Panc1 (cell line): ENCODE data around the gene PDGFD. TPM values are rescaled to one million over a fixed set of nuclear protein-coding genes. Genes with fewer than 3 reads are reported as not detected.

Experiments
- ATAC-seq: fragments of 200-7000 bp; cut with Tn5 transposase; 2 replicates; pipeline ENCODE4 v1.9.1; 2020; ENCODE audit warnings: mild to moderate bottlenecking, moderate library complexity
- BruUV-seq: library from RNA; stranded (reverse); fragments of 400-500 nt; replicated peaks from 2 replicates; lab custom pipeline; 2021; lab: Mats Ljungman, UMichigan
- CTCF ChIA-PET: fragments of 300-600 bp; sonication (Branson Sonifier 250); formaldehyde crosslinking; loops from one replicate; lab custom pipeline; 2022; ENCODE audit warnings: antibody characterized with exemption; lab: Charles Lee
- POLR2A ChIA-PET: fragments of 300-600 bp; sonication (Branson Sonifier 250); formaldehyde crosslinking; loops from one replicate; lab custom pipeline; 2022; ENCODE audit warnings: antibody characterized with exemption; lab: Charles Lee
- DNase-seq: peaks from one replicate; pipeline ENCODE4 v3.0.0-alpha.2; 2010; ENCODE audit warnings: low read depth, low spot score
- H3K27ac ChIP-seq: 2 replicates; pipeline ENCODE4 v1.5.1; 2011; ENCODE audit warnings: mild to moderate bottlenecking, low read length, inconsistent platforms
- H3K27me3 ChIP-seq: fragments of 200-500 bp; sonication (Bioruptor generic); 2 replicates; pipeline ENCODE4 v1.6.0; 2014; ENCODE audit warnings: low read length, inconsistent platforms; ENCODE audit not compliant: control insufficient read depth, insufficient read depth
- H3K36me3 ChIP-seq: fragments of 200-500 bp; sonication (Bioruptor generic); 2 replicates; pipeline ENCODE4 v1.5.1; 2014; ENCODE audit warnings: inconsistent platforms, mild to moderate bottlenecking, low read length, moderate library complexity; ENCODE audit not compliant: control insufficient read depth, insufficient read depth
- H3K4me1 ChIP-seq: 2 replicates; pipeline ENCODE4 v1.5.1; 2011; ENCODE audit warnings: inconsistent platforms, mild to moderate bottlenecking, low read length, moderate library complexity; ENCODE audit not compliant: control insufficient read depth, insufficient read depth
- H3K4me3 ChIP-seq, 2 experiments: 2 replicates each; pipeline ENCODE4 v1.5.1; 2011 to 2012; ENCODE audit warnings: low read depth in 2 of 2, low read length in 2 of 2, mild to moderate bottlenecking in 2 of 2, inconsistent platforms in 1 of 2, moderate library complexity in 1 of 2
- H3K9me3 ChIP-seq: fragments of 200-500 bp; sonication (Bioruptor generic); 2 replicates; pipeline ENCODE4 v1.5.1; 2014; ENCODE audit warnings: low read depth, mild to moderate bottlenecking, inconsistent platforms, low read length, moderate library complexity; ENCODE audit not compliant: control insufficient read depth, insufficient read depth
- POLR2AphosphoS5 ChIP-seq: IDR thresholded peaks from 2 replicates; pipeline ENCODE4 v1.6.1; 2012; ENCODE audit warnings: mild to moderate bottlenecking, low read depth, low read length, moderate library complexity
- SIN3A ChIP-seq: IDR thresholded peaks from 2 replicates; pipeline ENCODE4 v1.6.1; 2012; ENCODE audit warnings: low read depth, mild to moderate bottlenecking, low read length, moderate library complexity, borderline replicate concordance; ENCODE audit not compliant: insufficient read depth
- TCF7L2 ChIP-seq: IDR thresholded peaks from 2 replicates; pipeline ENCODE4 v1.6.1; 2011; ENCODE audit warnings: mild to moderate bottlenecking, low read depth, low read length, inconsistent platforms
- in situ Hi-C: cut with HindIII; loops from 2 replicates; pipeline ENCODE4 v1.10.0; 2016; ENCODE audit warnings: low sequenced_read_pairs, low pct_unique_long_range_greater_than_20kb
- intact Hi-C: fragments of 100-400 bp; cut with micrococcal nuclease; formaldehyde crosslinking; loops from one replicate; pipeline ENCODE4 v1.10.0; 2022; ENCODE audit not compliant: unreplicated experiment
- total RNA-seq: library from RNA; stranded (reverse); gene quantifications from one replicate; pipeline ENCODE4 v1.2.1, GENCODE V29; 2021; ENCODE audit not compliant: unreplicated experiment
- TF ChIP-seq, protein P1 (sequence below): fragments of 450-650 bp; IDR thresholded peaks from 2 replicates; pipeline ENCODE4 v1.5.1; 2017; ENCODE audit warnings: mild to moderate bottlenecking
- TF ChIP-seq, protein P2 (sequence below), 2 experiments: IDR thresholded peaks; 2 replicates each; pipeline ENCODE4 v1.6.1; 2011 to 2012; ENCODE audit warnings: low read depth in 2 of 2, control low read depth in 1 of 2, low read length in 1 of 2, mild to moderate bottlenecking in 1 of 2, moderate library complexity in 1 of 2; ENCODE audit not compliant: insufficient read depth in 1 of 2

The PDGFD gene
- total RNA-seq, 1 experiment from 2014 or later: 1.3 TPM

GRCh38 chr11:104161751-104162450 is 2.0 kb downstream of the PDGFD start:
- Histone ChIP-seq H3K4me1 (peaks cover 3% of the 10 kb centered on the region), H3K9me3 (no peaks in the 10 kb centered on the region), H3K36me3 (no peaks in the 10 kb centered on the region), H3K27ac (no peak overlapping the region), H3K27me3 (peaks cover 16% of the 10 kb centered on the region), H3K4me3 (no peak overlapping the region)
- DNase-seq (no peak), ATAC-seq (no peak)
- CTCF ChIA-PET: no interaction called here
- in situ Hi-C loops: no loop called here
- POLR2A ChIA-PET: interaction anchor here (0.6 kb wide), 1 partner anchor 668 kb away, joined by 3 read pairs; no protein-coding TSS in a partner anchor
- intact Hi-C loops: no loop called here
- no TSS peak for BruUV-seq
- no peak for TF ChIP-seq TCF7L2
- TF ChIP-seq POLR2AphosphoS5: no peak
- TF ChIP-seq SIN3A: no peak
- TF ChIP-seq, protein P1, sequence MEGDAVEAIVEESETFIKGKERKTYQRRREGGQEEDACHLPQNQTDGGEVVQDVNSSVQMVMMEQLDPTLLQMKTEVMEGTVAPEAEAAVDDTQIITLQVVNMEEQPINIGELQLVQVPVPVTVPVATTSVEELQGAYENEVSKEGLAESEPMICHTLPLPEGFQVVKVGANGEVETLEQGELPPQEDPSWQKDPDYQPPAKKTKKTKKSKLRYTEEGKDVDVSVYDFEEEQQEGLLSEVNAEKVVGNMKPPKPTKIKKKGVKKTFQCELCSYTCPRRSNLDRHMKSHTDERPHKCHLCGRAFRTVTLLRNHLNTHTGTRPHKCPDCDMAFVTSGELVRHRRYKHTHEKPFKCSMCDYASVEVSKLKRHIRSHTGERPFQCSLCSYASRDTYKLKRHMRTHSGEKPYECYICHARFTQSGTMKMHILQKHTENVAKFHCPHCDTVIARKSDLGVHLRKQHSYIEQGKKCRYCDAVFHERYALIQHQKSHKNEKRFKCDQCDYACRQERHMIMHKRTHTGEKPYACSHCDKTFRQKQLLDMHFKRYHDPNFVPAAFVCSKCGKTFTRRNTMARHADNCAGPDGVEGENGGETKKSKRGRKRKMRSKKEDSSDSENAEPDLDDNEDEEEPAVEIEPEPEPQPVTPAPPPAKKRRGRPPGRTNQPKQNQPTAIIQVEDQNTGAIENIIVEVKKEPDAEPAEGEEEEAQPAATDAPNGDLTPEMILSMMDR: no peak
- TF ChIP-seq, protein P2, sequence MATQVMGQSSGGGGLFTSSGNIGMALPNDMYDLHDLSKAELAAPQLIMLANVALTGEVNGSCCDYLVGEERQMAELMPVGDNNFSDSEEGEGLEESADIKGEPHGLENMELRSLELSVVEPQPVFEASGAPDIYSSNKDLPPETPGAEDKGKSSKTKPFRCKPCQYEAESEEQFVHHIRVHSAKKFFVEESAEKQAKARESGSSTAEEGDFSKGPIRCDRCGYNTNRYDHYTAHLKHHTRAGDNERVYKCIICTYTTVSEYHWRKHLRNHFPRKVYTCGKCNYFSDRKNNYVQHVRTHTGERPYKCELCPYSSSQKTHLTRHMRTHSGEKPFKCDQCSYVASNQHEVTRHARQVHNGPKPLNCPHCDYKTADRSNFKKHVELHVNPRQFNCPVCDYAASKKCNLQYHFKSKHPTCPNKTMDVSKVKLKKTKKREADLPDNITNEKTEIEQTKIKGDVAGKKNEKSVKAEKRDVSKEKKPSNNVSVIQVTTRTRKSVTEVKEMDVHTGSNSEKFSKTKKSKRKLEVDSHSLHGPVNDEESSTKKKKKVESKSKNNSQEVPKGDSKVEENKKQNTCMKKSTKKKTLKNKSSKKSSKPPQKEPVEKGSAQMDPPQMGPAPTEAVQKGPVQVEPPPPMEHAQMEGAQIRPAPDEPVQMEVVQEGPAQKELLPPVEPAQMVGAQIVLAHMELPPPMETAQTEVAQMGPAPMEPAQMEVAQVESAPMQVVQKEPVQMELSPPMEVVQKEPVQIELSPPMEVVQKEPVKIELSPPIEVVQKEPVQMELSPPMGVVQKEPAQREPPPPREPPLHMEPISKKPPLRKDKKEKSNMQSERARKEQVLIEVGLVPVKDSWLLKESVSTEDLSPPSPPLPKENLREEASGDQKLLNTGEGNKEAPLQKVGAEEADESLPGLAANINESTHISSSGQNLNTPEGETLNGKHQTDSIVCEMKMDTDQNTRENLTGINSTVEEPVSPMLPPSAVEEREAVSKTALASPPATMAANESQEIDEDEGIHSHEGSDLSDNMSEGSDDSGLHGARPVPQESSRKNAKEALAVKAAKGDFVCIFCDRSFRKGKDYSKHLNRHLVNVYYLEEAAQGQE (IDR thresholded peaks at IDR 0.05; ENCODE audit: insufficient read depth in 1 of 2, low read depth in 2 of 2, low read length in 1 of 2): no peak

GRCh38 chr11:104159356-104159755 is 4.6 kb downstream of the PDGFD start:
- intact Hi-C loops (no loop called here), in situ Hi-C loops (no loop called here)
- POLR2A ChIA-PET: no interaction called here
- H3K36me3 ChIP-seq: no peaks in the 10 kb centered on the region
- BruUV-seq: no TSS peak
- peaks cover 16% of the 10 kb centered on the region for H3K27me3 ChIP-seq
- TF ChIP-seq, protein P1: no peak
- TF ChIP-seq, protein P2 (IDR thresholded peaks at IDR 0.05; ENCODE audit: insufficient read depth in 1 of 2, low read depth in 2 of 2, low read length in 1 of 2): no peak
- TF ChIP-seq SIN3A (no peak), POLR2AphosphoS5 (no peak), TCF7L2 (no peak)
- peaks cover 3% of the 10 kb centered on the region for H3K4me1 ChIP-seq
- H3K27ac ChIP-seq: no peak overlapping the region
- ATAC-seq (no peak), DNase-seq (no peak)
- CTCF ChIA-PET: no interaction called here
- no peak overlapping the region for H3K4me3 ChIP-seq
- no peaks in the 10 kb centered on the region for H3K9me3 ChIP-seq
